Trophoblast cell (in vitro differentiated cells and primary cell): ENCODE measurements around the gene PTPRN2.
A peak's percentile ranks its signal among the peaks of the same experiment; 100 is the strongest.

ENCODE experiments used
- DNase-seq, 2 donors: peaks; one replicate each; pipeline ENCODE4 v3.0.0-alpha.2; 2016
- H2AFZ ChIP-seq: 2 replicates; pipeline ENCODE4 v1.6.1; 2013; ENCODE audit warnings: low read length, moderate library complexity, mild to moderate bottlenecking; ENCODE audit not compliant: insufficient read depth, poor library complexity
- H2AK5ac ChIP-seq: 2 replicates; pipeline ENCODE4 v1.6.1; 2013; ENCODE audit warnings: mild to moderate bottlenecking, low read length
- H2BK120ac ChIP-seq: 2 replicates; pipeline ENCODE4 v1.6.1; 2013; ENCODE audit warnings: low read length, mild to moderate bottlenecking, moderate library complexity; ENCODE audit not compliant: insufficient read depth, poor library complexity
- H2BK12ac ChIP-seq: 2 replicates; pipeline ENCODE4 v1.6.1; 2013; ENCODE audit warnings: mild to moderate bottlenecking, low read length, moderate library complexity
- H2BK5ac ChIP-seq: 2 replicates; pipeline ENCODE4 v1.6.1; 2013; ENCODE audit warnings: low read length, low read depth, moderate library complexity, mild to moderate bottlenecking; ENCODE audit not compliant: poor library complexity
- H3K14ac ChIP-seq: 2 replicates; pipeline ENCODE4 v1.6.1; 2013; ENCODE audit warnings: mild to moderate bottlenecking, low read length
- H3K18ac ChIP-seq: 2 replicates; pipeline ENCODE4 v1.6.1; 2013; ENCODE audit warnings: mild to moderate bottlenecking, low read length
- H3K23ac ChIP-seq: 2 replicates; pipeline ENCODE4 v1.6.1; 2013; ENCODE audit warnings: low read length
- H3K27ac ChIP-seq: 2 replicates; pipeline ENCODE4 v1.5.1; 2013; ENCODE audit warnings: low read depth, mild to moderate bottlenecking, inconsistent platforms, low read length, moderate library complexity
- H3K27me3 ChIP-seq: 2 replicates; pipeline ENCODE4 v1.6.1; 2013; ENCODE audit warnings: inconsistent platforms, mild to moderate bottlenecking, low read length, moderate library complexity; ENCODE audit not compliant: insufficient read depth
- H3K36me3 ChIP-seq, 2 experiments: 1 replicate in 1 of 2; 2 replicates in 1 of 2; pipeline ENCODE4 v1.6.1; 2013; ENCODE audit warnings: low read length in 2 of 2, mild to moderate bottlenecking in 2 of 2, moderate library complexity in 1 of 2; ENCODE audit not compliant: insufficient read depth in 2 of 2, control insufficient read depth in 1 of 2
- H3K4ac ChIP-seq: 2 replicates; pipeline ENCODE4 v1.6.1; 2013; ENCODE audit warnings: low read depth, mild to moderate bottlenecking, low read length, moderate library complexity
- H3K4me1 ChIP-seq, 2 experiments: 1 replicate in 1 of 2; 2 replicates in 1 of 2; pipeline ENCODE4 v1.6.1; 2013; ENCODE audit warnings: low read length in 2 of 2, mild to moderate bottlenecking in 2 of 2, moderate library complexity in 1 of 2; ENCODE audit not compliant: insufficient read depth in 2 of 2, control insufficient read depth in 1 of 2
- H3K4me2 ChIP-seq: 2 replicates; pipeline ENCODE4 v1.6.1; 2013; ENCODE audit warnings: inconsistent platforms, mild to moderate bottlenecking, low read length, moderate library complexity
- H3K4me3 ChIP-seq: 2 replicates; pipeline ENCODE4 v1.5.1; 2013; ENCODE audit warnings: mild to moderate bottlenecking, low read depth, low read length, inconsistent platforms
- H3K79me1 ChIP-seq: one replicate; pipeline ENCODE4 v1.6.1; 2013; ENCODE audit warnings: low read length
- H3K79me2 ChIP-seq: 2 replicates; pipeline ENCODE4 v1.6.1; 2013; ENCODE audit warnings: low read length, mild to moderate bottlenecking; ENCODE audit not compliant: control insufficient read depth, insufficient read depth, poor library complexity
- H3K9ac ChIP-seq: 2 replicates; pipeline ENCODE4 v1.6.1; 2013; ENCODE audit warnings: mild to moderate bottlenecking, low read length
- H3K9me3 ChIP-seq: 2 replicates; pipeline ENCODE4 v1.6.1; 2013; ENCODE audit warnings: low read depth, mild to moderate bottlenecking, control low read depth, inconsistent platforms, low read length; ENCODE audit not compliant: insufficient read depth
- H4K12ac ChIP-seq: 2 replicates; pipeline ENCODE4 v1.6.1; 2013; ENCODE audit warnings: low read depth, mild to moderate bottlenecking, low read length, moderate library complexity
- H4K8ac ChIP-seq: 2 replicates; pipeline ENCODE4 v1.6.1; 2013; ENCODE audit warnings: low read depth, mild to moderate bottlenecking, low read length, moderate library complexity
- H4K91ac ChIP-seq: one replicate; pipeline ENCODE4 v1.6.1; 2013; ENCODE audit warnings: low read depth, mild to moderate bottlenecking, low read length, moderate library complexity
- WGBS: extraction: QIAGEN DNeasy Blood & Tissue Kit; methylation state at CpG from one replicate; pipeline ENCODE4 v1.1.7; 2013; ENCODE audit warnings: missing lambda C conversion rate; ENCODE audit not compliant: insufficient read length, insufficient coverage; ENCODE audit errors: extremely low coverage; 5-methylcytosine and 5-hydroxymethylcytosine counted together

Gene PTPRN2

DNA sequence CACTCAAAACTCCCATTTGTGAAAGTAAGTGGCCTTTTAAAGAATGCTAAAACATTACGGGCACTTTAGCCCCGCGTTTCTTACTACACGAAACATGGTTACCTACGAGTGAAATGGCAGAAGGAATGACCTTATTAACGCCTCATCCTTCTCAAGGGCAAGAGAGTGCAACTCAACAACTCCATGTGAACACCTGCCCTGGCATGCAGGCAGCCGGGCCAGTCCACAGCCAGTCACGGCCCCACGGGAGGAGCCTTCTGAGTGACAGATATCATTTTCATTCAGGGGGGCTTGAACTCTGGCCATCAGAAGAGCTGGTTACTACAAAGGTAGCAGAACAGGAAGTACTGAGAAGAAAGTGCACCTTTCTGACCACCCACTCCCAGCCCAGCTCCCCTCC, 236.1 kb downstream of the PTPRN2 start:
- Histone ChIP-seq H3K79me2 (no peaks in the 10 kb centered on the region), H2BK120ac (no peak overlapping the region), H3K18ac (no peak overlapping the region), H3K4me1 (no peaks in the 10 kb centered on the region), H3K9me3 (peaks cover 19% of the 10 kb centered on the region), H2BK5ac (no peak overlapping the region), H3K4ac (no peak overlapping the region), H3K4me3 (no peak overlapping the region), H3K23ac (no peak overlapping the region), H2BK12ac (no peak overlapping the region), H3K4me2 (no peak overlapping the region), H4K91ac (no peak overlapping the region), H3K27ac (no peak overlapping the region), H3K14ac (no peak overlapping the region), H3K36me3 (no peaks in the 10 kb centered on the region), H2AK5ac (no peak overlapping the region), H4K8ac (no peak overlapping the region), H3K79me1 (no peaks in the 10 kb centered on the region), H3K27me3 (no peaks in the 10 kb centered on the region), H4K12ac (no peak overlapping the region), H2AFZ (no peak overlapping the region), H3K9ac (no peak overlapping the region)
- WGBS = no CpG with 5 or more reads among the region's 9 CpGs
- DNase-seq = no peak

DNA sequence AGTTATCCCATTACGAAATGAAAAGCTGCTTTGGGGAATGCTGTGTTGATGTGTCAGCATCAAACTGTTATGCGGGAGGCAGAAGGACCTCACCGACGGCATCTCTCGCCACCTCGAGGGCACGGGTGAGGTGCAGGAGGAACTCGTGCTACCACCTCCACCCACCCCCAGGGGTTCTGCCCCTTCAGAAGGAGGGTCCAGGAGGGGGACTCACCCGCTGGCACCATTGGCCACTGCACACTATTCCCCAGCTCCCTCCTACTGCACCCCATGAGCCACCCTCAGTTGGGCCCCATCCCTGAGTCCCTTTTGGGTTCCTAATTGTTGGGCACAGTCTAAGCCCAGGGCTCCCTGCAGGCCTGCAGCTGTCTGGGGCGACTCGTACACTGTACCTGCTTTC, 236.6 kb downstream of the PTPRN2 start:
- Histone ChIP-seq H3K4me3 (no peak overlapping the region), H3K9ac (no peak overlapping the region), H2BK120ac (no peak overlapping the region), H4K91ac (no peak overlapping the region), H4K12ac (no peak overlapping the region), H3K9me3 (peaks cover 19% of the 10 kb centered on the region), H3K14ac (no peak overlapping the region), H2AK5ac (no peak overlapping the region), H3K27me3 (no peaks in the 10 kb centered on the region), H3K18ac (no peak overlapping the region), H3K4me1 (no peaks in the 10 kb centered on the region), H3K4ac (no peak overlapping the region), H3K27ac (no peak overlapping the region), H3K79me1 (no peaks in the 10 kb centered on the region), H3K79me2 (no peaks in the 10 kb centered on the region), H4K8ac (no peak overlapping the region), H3K23ac (no peak overlapping the region), H3K4me2 (no peak overlapping the region), H2BK5ac (no peak overlapping the region), H2AFZ (no peak overlapping the region), H2BK12ac (no peak overlapping the region), H3K36me3 (no peaks in the 10 kb centered on the region)
- no CpG with 5 or more reads among the region's 11 CpGs for WGBS
- peak in 1 of 2 donors; percentile 10 for DNase-seq

DNA sequence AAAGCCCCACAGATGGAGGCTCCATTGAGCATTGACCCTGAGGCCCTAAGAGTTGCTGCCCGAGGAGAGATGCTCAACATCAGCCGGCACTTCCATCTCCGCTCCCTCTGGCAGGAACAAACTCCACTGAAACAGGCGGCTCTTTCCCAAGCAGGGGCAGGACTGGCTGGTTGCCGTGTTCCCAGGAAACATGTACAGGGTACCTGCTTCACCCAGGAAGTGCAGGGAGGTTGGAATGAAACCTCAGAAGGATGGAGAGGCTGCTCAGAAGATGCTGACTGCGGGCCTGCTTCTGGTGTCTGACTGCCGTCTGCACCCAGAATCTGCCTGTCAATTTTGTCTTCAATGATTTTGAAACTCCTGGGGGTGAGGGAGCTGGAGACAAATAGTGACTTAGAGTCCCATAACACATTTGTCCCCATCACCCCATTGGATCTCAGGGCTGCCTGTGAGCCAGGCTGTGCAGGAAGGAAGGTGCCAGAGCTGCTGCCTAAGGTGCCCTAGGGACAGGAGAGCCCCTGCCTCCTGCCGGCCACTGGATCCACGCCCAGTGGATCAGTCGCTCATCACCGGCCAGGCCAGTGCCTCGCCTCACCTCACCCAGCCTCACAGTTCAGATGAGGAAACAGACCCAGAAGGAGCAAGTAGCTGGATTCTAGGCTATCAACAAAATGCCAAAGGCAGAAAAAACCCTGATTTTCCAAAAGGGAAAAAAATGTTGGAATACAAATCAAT, 237.3 kb downstream of the PTPRN2 start:
- no CpG with 5 or more reads among the region's 12 CpGs for WGBS

DNA sequence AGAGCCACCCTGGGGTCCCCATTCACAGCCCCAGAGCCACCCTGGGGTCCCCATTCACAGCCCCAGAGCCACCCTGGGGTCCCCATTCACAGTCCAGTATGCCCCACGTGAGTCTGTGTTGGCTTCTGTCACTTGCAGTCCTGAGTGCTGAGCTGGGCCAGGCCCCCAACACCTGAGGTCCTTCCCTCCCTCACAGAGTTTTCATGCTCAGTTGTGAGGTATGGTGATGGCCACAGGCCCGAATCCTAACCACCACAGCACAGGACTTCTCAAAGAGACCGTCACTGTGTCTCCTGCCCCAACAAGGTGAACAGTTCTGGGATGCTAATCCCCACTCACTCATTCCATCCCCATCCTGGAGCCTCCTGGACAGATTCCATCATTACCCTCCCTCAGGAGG, 239.2 kb downstream of the PTPRN2 start:
- H3K79me2 ChIP-seq = no peaks in the 10 kb centered on the region
- no CpG with 5 or more reads among the region's 3 CpGs for WGBS
- H3K9ac ChIP-seq = no peak overlapping the region
- H3K36me3 ChIP-seq = no peaks in the 10 kb centered on the region
- H4K91ac ChIP-seq = no peak overlapping the region
- no peaks in the 10 kb centered on the region for H3K4me1 ChIP-seq
- H3K23ac ChIP-seq = no peak overlapping the region
- H2AFZ ChIP-seq = no peak overlapping the region
- no peak overlapping the region for H2AK5ac ChIP-seq
- H2BK12ac ChIP-seq = no peak overlapping the region
- H4K12ac ChIP-seq = no peak overlapping the region
- DNase-seq = no peak
- no peak overlapping the region for H3K4me2 ChIP-seq
- no peak overlapping the region for H3K14ac ChIP-seq
- no peak overlapping the region for H4K8ac ChIP-seq
- H3K18ac ChIP-seq = no peak overlapping the region
- H3K4ac ChIP-seq = no peak overlapping the region
- H2BK120ac ChIP-seq = no peak overlapping the region
- H3K9me3 ChIP-seq = peaks cover 12% of the 10 kb centered on the region
- no peak overlapping the region for H3K27ac ChIP-seq
- no peak overlapping the region for H2BK5ac ChIP-seq
- H3K27me3 ChIP-seq = no peaks in the 10 kb centered on the region
- H3K4me3 ChIP-seq = no peak overlapping the region
- H3K79me1 ChIP-seq = no peaks in the 10 kb centered on the region

More for the DNA sequence above, 237.3 kb downstream of the PTPRN2 start:
- Histone ChIP-seq H3K14ac (no peak overlapping the region), H3K79me1 (no peaks in the 10 kb centered on the region), H3K9ac (no peak overlapping the region), H3K79me2 (no peaks in the 10 kb centered on the region), H3K27ac (no peak overlapping the region), H2AK5ac (no peak overlapping the region), H3K9me3 (peaks cover 15% of the 10 kb centered on the region), H3K36me3 (no peaks in the 10 kb centered on the region), H4K91ac (no peak overlapping the region), H2AFZ (no peak overlapping the region), H3K4me2 (no peak overlapping the region), H3K4me1 (no peaks in the 10 kb centered on the region), H2BK12ac (no peak overlapping the region), H3K18ac (no peak overlapping the region), H4K8ac (no peak overlapping the region), H3K27me3 (no peaks in the 10 kb centered on the region), H3K23ac (no peak overlapping the region), H2BK120ac (no peak overlapping the region), H3K4me3 (no peak overlapping the region), H4K12ac (no peak overlapping the region), H3K4ac (no peak overlapping the region), H2BK5ac (no peak overlapping the region)
- DNase-seq = no peak
